NCI-H2107 treated with DMSO at 0.1 percent for 48 hours (cell line): Measurements from ENCODE around the gene PRSS22.

Experiments
- DNase-seq: peaks from one replicate; lab custom pipeline; 2025; ENCODE audit not compliant: unreplicated experiment; lab: John Stamatoyannopoulos, UW

The PRSS22 gene

GRCh38 chr16:2881783-2882649 is 24.0 kb upstream of the PRSS22 start:
- no peak for DNase-seq

GRCh38 chr16:2879854-2880508 is 22.0 kb upstream of the PRSS22 start:
- DNase-seq = no peak

- peak; percentile 74 for DNase-seq
Observed at GRCh38 chr16:2874912-2875362, 17.0 kb upstream of the PRSS22 start.

GRCh38 chr16:2874032-2874911 is 16.3 kb upstream of the PRSS22 start:
- DNase-seq = peak; percentile 74

- DNase-seq = no peak
Observed at GRCh38 chr16:2871926-2872325, 14.0 kb upstream of the PRSS22 start.

- peak; percentile 68 for DNase-seq
Observed at GRCh38 chr16:2867987-2868789, 10.2 kb upstream of the PRSS22 start.

- DNase-seq = no peak
Observed at GRCh38 chr16:2867661-2867986, 9.7 kb upstream of the PRSS22 start.

GRCh38 chr16:2866431-2866830 is 8.5 kb upstream of the PRSS22 start:
- no peak for DNase-seq

- DNase-seq = no peak
Observed at GRCh38 chr16:2865651-2866050, 7.7 kb upstream of the PRSS22 start.

- no peak for DNase-seq
Observed at GRCh38 chr16:2860826-2861567, 3.0 kb upstream of the PRSS22 start.

- DNase-seq = no peak
Observed at GRCh38 chr16:2859686-2860265, 1.8 kb upstream of the PRSS22 start.

- DNase-seq = peak; percentile 34
Observed at GRCh38 chr16:2858245-2859025, 465 bp upstream of the PRSS22 start.

GRCh38 chr16:2856686-2857450 is 1.1 kb downstream of the PRSS22 start:
- DNase-seq = no peak

GRCh38 chr16:2856061-2856670 is 1.8 kb downstream of the PRSS22 start:
- no peak for DNase-seq

- DNase-seq = no peak
Observed at GRCh38 chr16:2855536-2855935, 2.4 kb downstream of the PRSS22 start.

GRCh38 chr16:2854700-2855309 is 3.2 kb downstream of the PRSS22 start:
- no peak for DNase-seq

- no peak for DNase-seq
Observed at GRCh38 chr16:2853531-2854073, 4.4 kb downstream of the PRSS22 start.
